ENCODE results near the gene GABRR3.

- TF ChIP-seq CTCF (IDR thresholded peaks at IDR 0.05; ENCODE audit: low read length): no peak
- TF ChIP-seq EZH2 (IDR thresholded peaks at IDR 0.05; ENCODE audit: borderline replicate concordance, low read length): no peak
Measured at GRCh38 chr3:97958796-97959195, 76.3 kb downstream of the GABRR3 start.
